NOMO-1 treated with DMSO at 0.1 percent for 48 hours (cell line): Measurements from ENCODE around the gene UBE3C.

Experiments used
- DNase-seq: peaks from one replicate; lab custom pipeline; 2025; ENCODE audit not compliant: unreplicated experiment; lab: John Stamatoyannopoulos, UW

UBE3C gene

GRCh38 chr7:157168571-157168970 lies 29.8 kb downstream of the UBE3C start:
- DNase-seq = no peak

DNA sequence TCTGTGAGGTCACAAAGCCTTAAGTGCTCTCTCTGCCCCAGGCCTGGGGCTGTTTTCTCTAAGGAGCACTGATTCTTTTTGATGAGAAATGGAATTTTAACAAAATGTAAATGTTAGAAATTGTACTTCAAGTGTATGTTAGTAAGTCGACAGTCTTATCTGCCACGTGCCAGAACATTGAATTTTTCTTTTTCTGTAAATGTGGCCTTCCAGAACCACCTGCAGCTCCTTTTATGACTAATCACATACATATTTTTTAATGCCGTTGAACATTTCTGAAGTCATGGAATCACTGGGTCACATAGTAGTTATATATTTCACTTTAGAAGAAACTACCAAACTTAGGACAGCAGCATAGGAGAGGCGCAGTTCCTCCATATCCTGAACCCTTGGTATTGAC lies 38.0 kb downstream of the UBE3C start:
- no peak for DNase-seq

DNA sequence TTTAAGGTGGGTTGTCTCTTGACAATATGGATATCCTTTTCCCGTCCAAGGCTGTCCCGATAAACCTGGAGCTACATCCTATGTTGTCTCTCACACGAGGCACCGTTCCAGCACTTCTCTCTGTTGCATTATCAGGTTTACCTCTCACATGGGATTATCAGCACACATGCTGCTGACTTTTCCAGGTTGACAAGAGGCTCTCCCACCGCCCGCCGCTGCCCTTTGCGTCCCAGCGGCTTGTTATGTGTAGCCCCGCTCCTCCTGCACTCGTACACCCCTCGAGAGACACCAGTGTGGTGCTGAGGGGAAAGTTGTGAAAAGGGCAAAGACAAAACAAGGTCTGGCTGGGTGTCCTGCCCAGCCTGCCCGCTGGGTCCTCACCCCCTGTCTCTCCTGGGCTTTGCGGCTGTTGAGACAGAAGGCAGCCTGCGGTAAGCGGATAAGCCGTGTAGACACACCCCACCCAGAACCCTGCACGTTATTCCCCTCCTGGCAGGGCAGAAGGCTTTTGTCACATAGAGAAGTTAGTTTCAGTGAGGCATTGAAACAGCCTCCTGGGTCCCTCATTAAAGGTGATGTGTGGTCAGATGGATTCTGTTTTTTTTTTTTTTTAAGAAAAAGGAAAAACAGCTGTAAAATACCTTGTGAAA lies 38.7 kb downstream of the UBE3C start:
- no peak for DNase-seq

DNA sequence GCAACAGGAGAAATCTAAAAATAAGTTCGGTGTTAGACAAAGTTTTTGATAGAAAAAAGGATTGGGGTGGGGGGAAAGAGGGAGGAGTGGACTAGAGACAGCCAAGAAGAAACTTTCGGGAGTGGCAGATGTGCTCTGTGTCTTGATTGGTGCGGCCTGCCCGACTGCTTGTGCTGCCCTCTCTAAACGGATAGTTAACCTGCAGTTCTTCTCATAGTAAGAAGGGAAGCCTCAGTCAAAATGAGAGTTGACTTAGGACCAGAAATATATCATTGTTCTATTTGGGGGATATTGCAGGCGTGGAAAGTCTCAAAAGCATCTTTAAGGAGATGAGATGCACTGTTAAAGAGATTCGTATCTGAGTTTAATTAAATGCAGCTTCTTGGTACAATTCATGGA lies 39.3 kb downstream of the UBE3C start:
- no peak for DNase-seq

GRCh38 chr7:157183832-157184231 lies 45.1 kb downstream of the UBE3C start:
- DNase-seq = no peak

GRCh38 chr7:157188091-157188665 lies 49.5 kb downstream of the UBE3C start:
- DNase-seq = no peak

DNA sequence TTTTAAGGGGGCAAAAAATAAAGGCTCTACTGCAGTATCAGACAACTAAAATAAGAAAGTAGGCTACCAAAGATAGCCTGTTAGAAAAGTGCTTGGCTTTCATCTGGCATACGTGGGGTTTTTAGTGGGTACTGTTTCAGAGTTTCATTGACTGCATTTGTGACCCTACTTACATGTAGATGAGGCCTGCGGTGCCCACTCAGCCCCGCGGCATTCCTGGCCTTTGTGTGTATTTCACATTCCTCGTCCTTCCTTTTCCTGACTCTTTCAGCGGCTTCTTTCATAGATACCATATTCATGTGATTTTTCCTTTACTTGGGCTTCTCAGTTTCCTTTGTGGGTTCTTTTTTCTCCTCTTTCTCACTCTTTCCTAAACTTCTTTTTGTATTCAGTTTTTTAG lies 50.7 kb downstream of the UBE3C start:
- DNase-seq = no peak

DNA sequence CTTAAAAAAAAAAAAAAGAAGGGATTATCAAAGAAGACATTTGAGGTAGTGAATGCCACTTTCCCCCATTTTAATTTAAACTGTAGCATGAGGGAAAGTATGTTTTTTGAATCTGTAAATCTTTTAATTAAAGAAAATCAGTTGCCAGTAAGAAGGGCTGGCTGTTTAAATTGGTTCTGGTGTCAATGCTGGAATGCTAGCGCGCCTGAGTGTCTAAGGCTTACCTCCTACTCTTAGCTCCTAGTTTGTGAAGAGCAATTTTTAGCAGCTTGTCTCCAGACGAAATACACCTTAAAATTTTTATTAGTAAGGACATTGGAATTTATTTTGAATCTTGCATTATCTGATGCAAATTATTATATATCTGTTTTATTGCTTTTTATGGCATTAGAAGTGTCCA lies 54.1 kb downstream of the UBE3C start:
- DNase-seq = no peak

DNA sequence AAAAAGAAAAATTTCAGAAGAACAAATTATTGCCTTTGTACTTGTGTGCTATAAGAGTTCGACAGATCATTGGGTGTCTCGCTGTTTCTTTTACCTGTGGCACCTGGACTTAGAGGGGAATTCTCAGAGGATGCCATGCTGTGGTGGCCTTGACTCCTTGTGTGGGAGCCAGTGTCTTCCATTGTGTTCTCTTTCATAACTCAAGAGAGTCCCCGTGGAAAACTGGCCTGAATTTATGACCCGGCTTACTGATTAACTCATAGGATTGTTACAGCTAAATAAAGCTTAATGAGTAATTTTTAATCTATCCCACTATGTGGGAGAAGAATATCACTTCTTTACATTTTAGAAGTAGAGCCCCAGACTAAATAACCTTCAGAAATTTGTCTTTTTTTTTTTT lies 54.5 kb downstream of the UBE3C start:
- DNase-seq = no peak

GRCh38 chr7:157194948-157195347 lies 56.2 kb downstream of the UBE3C start:
- DNase-seq = no peak

DNA sequence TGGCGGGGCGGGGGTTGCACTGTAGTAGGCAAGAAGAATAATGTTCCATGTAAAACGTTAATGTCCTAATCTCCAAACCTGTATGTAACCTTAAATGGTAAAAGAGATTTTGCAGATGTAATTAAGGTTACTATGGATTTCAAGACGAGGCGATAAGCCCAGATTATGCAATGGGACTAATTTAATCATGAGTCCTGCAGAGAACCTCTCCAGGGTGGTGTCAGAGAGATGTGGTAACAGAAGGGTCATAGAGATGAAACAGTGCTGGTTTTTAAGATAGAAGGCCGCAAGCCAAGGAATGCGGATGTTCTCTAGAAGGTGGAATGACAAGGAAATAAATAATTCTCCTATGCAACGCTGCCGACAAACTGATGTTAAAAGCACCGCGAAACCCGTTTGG lies 57.1 kb downstream of the UBE3C start:
- DNase-seq = no peak

DNA sequence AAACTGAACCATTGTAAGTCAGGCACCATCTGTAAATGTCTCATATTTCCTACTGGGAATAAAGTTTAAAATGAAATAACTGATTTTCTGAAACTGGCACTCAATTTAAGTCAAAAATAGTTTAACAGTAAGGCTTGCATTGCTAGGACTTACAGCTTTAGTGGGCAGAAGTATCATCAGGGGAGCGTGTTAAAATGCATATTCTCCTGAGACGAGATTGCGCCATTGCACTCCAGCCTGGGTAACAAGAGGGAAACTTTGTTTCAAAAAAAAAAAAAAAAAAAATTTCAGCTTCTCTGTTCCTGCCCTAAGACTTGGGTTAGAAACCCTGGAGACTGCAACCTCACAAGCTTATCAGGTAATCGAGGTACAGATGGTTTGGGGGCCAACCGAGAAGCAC lies 65.4 kb downstream of the UBE3C start:
- DNase-seq = no peak

- no peak for DNase-seq
Measured at GRCh38 chr7:157205438-157205837, 66.7 kb downstream of the UBE3C start.

DNA sequence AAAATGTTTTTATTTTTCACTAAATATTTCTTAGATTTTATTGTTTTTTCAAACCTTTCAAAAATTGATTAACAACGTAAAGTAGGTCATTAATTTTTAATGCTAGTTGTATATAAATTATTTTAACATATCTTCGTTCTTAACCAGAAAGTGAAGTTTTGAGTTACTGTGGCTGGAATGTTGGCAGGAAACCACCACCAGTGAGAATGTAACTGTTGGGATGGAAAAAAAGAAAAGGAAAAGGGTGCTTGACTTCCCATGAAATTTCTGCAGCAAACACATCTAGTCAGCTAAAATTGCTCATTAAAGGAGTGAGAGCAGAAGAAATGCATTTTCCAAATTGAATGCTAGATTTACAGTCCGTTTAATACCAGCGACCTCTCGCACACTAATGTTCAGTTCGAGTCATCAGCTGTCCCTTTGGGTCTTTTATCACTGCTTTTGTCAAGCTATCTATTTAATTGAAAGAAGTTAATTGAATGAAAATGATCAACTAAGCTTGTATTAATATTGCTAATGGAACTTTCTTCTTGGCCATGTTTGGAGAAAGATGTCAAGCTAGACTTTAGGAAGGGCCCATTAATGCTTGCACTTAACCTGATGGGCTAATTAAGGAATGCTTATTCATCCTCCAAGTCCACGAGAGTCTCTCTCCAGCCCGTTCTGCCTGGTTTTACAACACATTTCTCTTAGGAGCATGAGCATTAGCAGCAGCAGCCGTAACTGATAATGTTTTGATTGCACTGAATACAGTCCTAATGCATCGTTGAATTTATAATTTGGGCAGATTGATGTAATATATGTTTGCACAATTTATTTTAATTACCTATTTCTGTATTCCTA lies 70.1 kb downstream of the UBE3C start:
- no peak for DNase-seq

GRCh38 chr7:157210682-157211081 lies 72.0 kb downstream of the UBE3C start:
- no peak for DNase-seq

DNA sequence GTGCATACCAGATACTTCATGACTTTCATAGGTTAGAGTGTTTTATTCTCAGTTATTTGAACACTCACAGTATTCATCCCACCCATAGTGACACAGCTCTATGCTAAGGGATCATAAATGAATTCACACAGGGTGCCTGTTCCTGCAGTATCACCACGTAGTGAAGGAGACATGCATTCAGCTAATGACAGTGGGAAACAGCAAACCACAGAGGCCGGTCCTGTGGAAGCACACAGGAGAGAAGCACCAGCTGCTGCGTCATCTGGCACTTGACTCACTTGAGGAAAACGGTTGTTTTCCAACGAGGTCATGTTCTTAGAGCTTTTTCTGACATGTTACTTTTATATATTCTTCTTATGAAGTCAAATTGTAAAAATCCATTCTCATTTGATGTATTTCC lies 73.0 kb downstream of the UBE3C start:
- no peak for DNase-seq

- DNase-seq = no peak
Measured at GRCh38 chr7:157219154-157219553, 80.4 kb downstream of the UBE3C start.

- DNase-seq = no peak
Measured at GRCh38 chr7:157220916-157221569, 82.3 kb downstream of the UBE3C start.

- DNase-seq = no peak
Measured at GRCh38 chr7:157222687-157223086, 84.0 kb downstream of the UBE3C start.

- DNase-seq = no peak
Measured at GRCh38 chr7:157224627-157225026, 85.9 kb downstream of the UBE3C start.

DNA sequence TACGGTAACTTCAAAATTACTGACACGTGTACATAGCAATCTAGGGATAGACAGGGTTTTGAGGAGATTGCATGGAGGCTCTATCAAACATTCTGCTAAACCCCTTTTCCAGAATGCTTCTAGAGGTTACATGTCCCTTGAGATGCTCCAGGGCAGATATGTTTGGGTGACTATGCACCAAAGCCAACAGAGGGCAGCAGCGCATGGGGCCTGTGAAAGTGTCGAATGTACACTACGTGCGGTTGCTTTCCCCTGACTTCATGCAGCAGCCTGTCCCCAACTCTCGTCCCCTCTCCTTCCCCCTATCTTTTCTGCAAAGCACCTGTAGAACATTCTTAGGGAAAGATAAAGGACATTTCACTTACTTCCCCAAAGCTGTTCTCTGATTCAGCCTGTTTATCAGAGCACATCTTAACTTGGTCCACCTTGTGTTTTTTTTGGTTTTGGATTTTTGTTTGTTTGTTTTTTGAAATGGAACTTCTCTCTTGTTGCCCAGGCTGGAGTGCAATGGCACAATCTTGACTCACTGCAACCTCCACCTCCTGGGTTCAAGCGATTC lies 90.2 kb downstream of the UBE3C start:
- DNase-seq = no peak

- DNase-seq = no peak
Measured at GRCh38 chr7:157233677-157234076, 95.0 kb downstream of the UBE3C start.
